Middle frontal gyrus (tissue), 1 donor: ENCODE measurements around the gene ZBTB25.
"Not testable (repeated sequence)": the region's sequence is repeated elsewhere in the genome, so short reads cannot be mapped to it uniquely, and the experiment has no call there.

Experiments used
- DNase-seq: peaks from one replicate; pipeline ENCODE4 v3.0.0-alpha.2; 2015; ENCODE audit warnings: low spot score; ENCODE audit errors: extremely low spot score

The ZBTB25 gene

GRCh38 chr14:64503434-64504309, at the start of gene ZBTB25:
TSS of gene ZBTB25 (minus strand) at chr14:64503838. CDS start at chr14:64490533, 13,305 bp downstream.
- peak; percentile 85 for DNase-seq

- DNase-seq: no peak
Measured at GRCh38 chr14:64550621-64551333, 47.1 kb upstream of the ZBTB25 start.

GRCh38 chr14:64549791-64550620, 46.4 kb upstream of the ZBTB25 start, which contains the start of gene PPP1R36:
TSS of gene PPP1R36 (plus strand) at chr14:64549961. CDS start at chr14:64549998, 37 bp downstream.
- DNase-seq: no peak

GRCh38 chr14:64549016-64549415, 45.4 kb upstream of the ZBTB25 start:
- DNase-seq: no peak

GRCh38 chr14:64544607-64545312, 41.1 kb upstream of the ZBTB25 start:
- DNase-seq: no peak

- no peak for DNase-seq
Measured at GRCh38 chr14:64542836-64543201, 39.2 kb upstream of the ZBTB25 start.

- DNase-seq: no peak
Measured at GRCh38 chr14:64541972-64542835, 38.6 kb upstream of the ZBTB25 start.

GRCh38 chr14:64541261-64541971, 37.8 kb upstream of the ZBTB25 start:
- no peak for DNase-seq

- peak; percentile 96 for DNase-seq
Measured at GRCh38 chr14:64540208-64541202, 36.9 kb upstream of the ZBTB25 start, which contains the start of gene HSPA2. TSS of gene HSPA2 (plus strand) at chr14:64540741. CDS start at chr14:64540850, 109 bp downstream.

GRCh38 chr14:64536488-64537245, 33.0 kb upstream of the ZBTB25 start:
- no peak for DNase-seq

- DNase-seq: no peak
Measured at GRCh38 chr14:64531567-64531966, 27.9 kb upstream of the ZBTB25 start.

- DNase-seq: no peak
Measured at GRCh38 chr14:64525354-64525753, 21.7 kb upstream of the ZBTB25 start.

- DNase-seq: no peak
Measured at GRCh38 chr14:64522591-64523355, 19.1 kb upstream of the ZBTB25 start.

GRCh38 chr14:64520699-64521098, 17.1 kb upstream of the ZBTB25 start:
- no peak for DNase-seq

- no peak for DNase-seq
Measured at GRCh38 chr14:64518229-64518628, 14.6 kb upstream of the ZBTB25 start.

GRCh38 chr14:64517667-64518066, 14.0 kb upstream of the ZBTB25 start:
- DNase-seq: not testable (repeated sequence)
